22Rv1 (cell line): ENCODE results near the gene PEX26.

Experiments
- ZFX ChIP-seq: fragments of 450-650 bp; IDR thresholded peaks from 2 replicates; pipeline ENCODE4 v1.6.1; 2017; ENCODE audit warnings: antibody characterized with exemption, borderline replicate concordance
- TF ChIP-seq, protein P1 (sequence below): fragments of 450-650 bp; IDR thresholded peaks from 2 replicates; pipeline ENCODE4 v1.5.1; 2017; ENCODE audit warnings: mild to moderate bottlenecking

DNA sequence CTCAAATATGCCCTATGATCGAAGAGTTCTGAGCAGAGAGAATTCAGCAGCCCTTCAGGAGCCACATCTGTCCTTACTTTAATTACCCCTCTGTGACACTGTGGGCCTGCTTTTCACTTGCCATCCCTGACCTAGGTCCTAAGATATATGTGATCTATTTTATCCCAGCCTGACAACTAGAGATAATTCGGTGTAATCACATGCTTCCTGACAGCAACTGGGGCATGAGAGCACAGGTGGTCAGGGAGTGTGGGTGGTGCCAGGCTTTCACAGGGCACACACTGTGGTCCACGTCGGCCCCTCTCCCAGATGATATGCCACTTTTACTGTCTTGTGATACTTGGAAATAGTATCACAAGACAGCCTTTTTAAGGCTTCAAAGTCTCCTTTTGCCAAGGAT is 36.7 kb downstream of the PEX26 start:
- TF ChIP-seq, protein P1, sequence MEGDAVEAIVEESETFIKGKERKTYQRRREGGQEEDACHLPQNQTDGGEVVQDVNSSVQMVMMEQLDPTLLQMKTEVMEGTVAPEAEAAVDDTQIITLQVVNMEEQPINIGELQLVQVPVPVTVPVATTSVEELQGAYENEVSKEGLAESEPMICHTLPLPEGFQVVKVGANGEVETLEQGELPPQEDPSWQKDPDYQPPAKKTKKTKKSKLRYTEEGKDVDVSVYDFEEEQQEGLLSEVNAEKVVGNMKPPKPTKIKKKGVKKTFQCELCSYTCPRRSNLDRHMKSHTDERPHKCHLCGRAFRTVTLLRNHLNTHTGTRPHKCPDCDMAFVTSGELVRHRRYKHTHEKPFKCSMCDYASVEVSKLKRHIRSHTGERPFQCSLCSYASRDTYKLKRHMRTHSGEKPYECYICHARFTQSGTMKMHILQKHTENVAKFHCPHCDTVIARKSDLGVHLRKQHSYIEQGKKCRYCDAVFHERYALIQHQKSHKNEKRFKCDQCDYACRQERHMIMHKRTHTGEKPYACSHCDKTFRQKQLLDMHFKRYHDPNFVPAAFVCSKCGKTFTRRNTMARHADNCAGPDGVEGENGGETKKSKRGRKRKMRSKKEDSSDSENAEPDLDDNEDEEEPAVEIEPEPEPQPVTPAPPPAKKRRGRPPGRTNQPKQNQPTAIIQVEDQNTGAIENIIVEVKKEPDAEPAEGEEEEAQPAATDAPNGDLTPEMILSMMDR = no peak
- no peak for TF ChIP-seq ZFX
